NCI-H146 treated with DMSO at 0.1 percent for 48 hours (cell line): ENCODE results near the gene CACNA2D1.
A peak's percentile ranks its signal among the peaks of the same experiment; 100 is the strongest.
"Not testable (repeated sequence)": the region's sequence is repeated elsewhere in the genome, so short reads cannot be mapped to it uniquely, and the experiment has no call there.

ENCODE experiments used
- DNase-seq: peaks from one replicate; lab custom pipeline; 2025; ENCODE audit not compliant: unreplicated experiment; lab: John Stamatoyannopoulos, UW

The CACNA2D1 gene

DNA sequence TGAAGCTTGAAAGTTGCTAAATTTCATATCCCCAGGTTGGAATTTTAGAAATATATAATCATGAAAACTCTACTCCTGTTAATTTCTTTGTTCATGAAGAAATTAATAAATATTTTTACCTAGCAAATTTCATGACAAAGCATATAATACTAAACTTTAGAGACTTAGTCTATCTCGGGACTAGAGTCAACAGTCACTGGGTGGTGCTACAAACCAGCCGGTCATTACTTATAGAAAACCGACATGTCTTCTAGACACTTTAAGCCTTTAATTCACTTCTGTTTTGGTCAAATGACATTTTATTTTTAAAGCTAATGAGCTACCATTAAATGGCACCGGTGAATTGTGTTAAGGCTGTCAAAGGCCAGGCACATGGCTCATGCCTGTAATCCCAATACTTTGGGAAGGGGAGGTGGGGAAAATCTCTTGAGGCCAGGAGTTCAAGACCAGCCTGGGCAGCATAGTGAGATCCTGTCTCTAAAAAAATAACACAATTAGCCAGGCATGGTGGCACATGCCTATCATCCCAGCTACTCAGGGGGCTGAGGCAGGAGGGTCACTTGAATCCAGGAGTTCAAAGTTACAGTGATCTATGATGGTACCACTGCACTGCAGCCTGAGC is 270.1 kb downstream of the CACNA2D1 start:
- DNase-seq, result no peak

DNA sequence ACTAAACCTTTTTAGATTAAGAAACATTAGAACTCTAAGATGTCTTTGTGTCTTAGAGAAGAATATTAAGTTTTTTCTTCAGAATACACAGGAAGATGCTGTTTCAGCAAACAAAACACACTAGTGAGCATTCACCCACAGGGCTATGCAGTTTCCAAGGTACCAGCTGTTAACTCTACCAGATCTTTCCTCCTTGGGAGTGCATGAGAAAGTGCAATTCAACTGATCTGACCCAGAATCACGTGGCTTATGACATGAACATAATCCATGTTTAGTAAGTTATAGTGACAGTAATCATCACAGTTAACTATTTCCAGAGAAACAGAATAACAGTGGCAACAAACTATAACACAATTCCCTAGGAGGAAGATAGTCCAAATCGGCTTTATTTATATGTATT is 270.7 kb downstream of the CACNA2D1 start:
- no peak for DNase-seq

DNA sequence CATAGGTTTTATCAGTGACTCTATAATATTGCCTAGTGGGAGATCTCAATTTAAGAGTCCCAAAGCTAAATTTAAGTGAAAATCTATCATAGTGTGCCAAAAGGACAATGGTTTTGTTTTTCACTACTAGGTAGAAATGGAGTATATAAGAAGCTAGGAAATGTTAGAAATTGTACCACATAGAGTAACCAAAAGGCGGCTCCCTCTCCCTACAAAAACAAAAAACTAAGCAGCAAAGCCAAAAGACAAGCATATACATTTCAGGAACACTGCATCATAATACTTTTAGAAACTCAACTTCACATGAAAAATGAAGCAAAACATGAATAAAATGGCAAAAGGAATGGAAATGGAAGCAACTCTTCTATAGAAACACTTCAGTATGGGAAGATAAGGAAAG is 271.6 kb downstream of the CACNA2D1 start:
- no peak for DNase-seq

DNA sequence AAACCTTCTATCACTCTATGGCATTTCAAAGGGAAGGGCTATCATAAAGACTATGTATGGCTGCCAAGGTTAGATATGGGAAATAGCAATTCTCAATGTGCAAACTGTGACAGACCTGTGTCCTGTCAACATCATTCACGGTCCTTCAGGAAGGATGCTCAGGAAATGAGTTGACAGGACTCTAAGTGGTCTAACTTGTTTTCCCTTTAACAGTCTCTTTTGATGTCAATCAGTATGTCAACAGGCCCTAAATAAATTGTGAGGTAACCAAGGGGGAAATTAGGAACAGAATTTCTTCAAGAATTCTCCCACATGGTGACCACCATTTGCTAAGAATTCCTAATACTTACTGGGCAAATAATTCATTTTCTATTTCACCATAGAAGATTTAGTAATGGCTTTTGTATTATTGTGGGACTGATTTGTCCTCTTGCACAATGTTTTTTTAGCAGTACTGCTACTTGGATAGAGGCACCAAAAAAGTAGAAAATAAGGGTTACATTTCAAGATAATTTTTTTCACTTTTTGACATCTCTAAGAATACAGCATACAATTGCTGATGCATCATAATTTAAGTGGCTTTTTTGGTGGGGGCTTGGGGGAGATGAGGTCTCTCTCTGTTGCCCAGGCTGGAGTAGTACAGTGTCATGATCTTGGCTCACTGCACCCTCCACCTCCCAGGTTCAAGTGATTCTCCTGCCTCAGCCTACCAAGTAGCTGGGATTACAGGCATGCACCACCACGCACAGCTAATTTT is 275.8 kb downstream of the CACNA2D1 start:
- peak; percentile 39 for DNase-seq

- peak; percentile 99 for DNase-seq
Observed at GRCh38 chr7:82166260-82167015, 277.1 kb downstream of the CACNA2D1 start.

DNA sequence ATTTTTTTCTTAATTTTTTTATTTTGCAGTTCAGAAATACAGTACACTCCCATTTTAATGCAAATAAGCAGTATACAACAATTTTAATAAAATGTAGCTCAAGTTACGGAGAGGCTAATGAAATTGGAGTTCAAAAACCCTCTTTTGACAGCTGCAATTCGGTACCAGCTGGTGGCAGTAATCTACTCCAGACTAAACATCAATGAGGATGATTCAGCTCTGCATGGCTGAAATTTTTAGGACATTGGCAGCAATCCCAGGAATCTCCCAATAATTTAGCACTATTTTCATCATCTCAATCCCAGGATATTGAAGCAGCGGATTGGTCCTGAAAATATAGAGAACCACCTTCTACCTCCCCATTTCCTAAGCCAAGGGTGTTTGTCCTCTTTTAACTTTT is 278.8 kb downstream of the CACNA2D1 start:
- DNase-seq, result peak; percentile 59

GRCh38 chr7:82164410-82164809 is 279.2 kb downstream of the CACNA2D1 start:
- DNase-seq, result no peak

- DNase-seq, result peak; percentile 12
Observed at GRCh38 chr7:82163586-82163985, 280.0 kb downstream of the CACNA2D1 start.

DNA sequence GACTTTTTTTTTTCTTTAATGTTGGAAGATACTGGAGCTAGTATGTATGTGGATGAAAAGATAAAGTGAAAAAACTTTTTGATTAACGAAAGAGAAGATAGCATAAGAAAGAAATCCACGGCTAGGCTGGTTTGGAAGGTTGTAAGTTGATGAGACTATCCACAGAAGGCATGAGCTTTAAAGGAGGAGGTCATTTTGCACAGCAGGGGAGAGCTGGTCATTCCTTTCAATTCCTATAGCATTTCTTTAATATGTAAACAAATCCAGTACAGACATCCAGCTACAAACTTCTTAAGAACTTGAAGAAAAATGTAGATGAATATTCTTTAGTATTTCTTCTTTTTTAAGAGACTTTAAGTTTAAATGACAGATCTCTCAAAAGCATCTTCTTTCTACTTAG is 281.3 kb downstream of the CACNA2D1 start:
- no peak for DNase-seq

DNA sequence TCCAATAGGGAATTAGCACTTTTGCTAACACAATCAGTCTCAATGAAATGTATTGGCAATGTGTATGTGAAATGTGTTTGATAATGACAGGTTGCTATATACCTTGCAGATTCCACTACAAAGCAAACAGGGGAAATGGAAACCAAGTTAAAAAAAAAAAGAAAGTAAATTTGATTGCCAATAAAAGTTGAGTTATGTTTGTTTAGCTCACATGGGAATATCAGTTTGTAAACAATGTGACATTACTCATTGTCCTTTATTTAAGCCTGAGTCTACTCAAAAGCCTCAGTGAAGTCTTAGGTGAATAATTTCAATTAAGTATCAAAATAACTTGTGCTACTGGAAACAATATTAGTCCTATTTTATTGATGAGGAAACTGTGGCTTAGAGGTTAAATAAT is 285.2 kb downstream of the CACNA2D1 start:
- DNase-seq, result peak; percentile 41

DNA sequence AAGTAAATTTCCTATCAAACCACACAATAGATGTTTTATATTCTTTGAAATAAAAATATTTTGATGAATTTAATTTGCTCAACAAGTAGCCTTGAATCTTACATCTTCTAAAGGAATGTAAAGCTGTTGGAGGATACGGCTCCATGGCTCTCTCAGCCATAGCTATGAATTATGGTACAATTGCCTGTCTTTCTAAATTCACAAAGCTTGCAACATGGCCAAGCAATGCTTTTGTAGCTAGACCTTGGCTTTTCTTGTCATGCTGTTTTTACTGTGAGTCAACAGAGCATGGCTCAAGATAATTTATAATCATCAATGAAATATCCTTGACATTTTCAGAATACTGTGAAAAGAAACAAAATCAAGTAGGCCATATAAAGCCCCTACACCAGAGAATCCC is 286.7 kb downstream of the CACNA2D1 start:
- DNase-seq, result no peak

DNA sequence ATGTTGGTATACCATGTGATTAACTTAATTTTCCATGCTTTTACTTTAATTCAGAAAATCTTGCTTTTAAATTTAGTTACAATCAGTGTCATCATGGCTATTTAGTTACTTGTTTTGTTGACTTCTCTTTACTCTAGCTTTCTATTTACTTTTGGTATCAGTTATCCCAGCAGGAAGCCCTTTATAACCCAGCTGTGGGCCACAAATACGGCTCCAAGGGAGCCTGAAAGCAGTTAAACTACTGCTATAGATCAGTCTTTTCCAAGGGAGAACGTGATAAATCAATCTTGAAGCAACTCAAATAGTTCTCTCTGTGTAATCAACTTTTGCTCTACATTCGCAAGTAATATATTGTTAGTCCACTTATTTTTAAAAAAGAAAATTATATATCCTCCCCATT is 287.4 kb downstream of the CACNA2D1 start:
- DNase-seq, result peak; percentile 97

DNA sequence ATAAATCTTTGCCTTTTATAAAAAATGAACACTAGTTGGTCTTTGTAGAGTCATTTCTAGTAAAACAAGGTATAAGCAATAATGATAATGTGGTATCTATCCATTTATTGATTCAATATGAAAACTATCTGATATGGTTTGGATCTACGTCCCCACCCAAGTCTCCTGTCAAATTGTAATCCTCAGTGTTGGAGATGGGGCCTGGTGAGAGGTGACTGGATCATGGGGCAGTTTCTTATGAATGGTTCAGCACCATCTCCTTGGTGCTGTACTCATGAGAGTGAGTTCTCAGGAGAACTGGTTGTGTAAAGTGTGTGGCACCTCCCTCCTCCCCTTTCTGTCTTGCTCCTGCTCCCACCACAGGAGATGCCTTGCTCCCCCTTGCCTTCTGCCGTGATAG is 288.8 kb downstream of the CACNA2D1 start:
- DNase-seq, result no peak

- DNase-seq, result no peak
Observed at GRCh38 chr7:82153776-82154175, 289.8 kb downstream of the CACNA2D1 start.

DNA sequence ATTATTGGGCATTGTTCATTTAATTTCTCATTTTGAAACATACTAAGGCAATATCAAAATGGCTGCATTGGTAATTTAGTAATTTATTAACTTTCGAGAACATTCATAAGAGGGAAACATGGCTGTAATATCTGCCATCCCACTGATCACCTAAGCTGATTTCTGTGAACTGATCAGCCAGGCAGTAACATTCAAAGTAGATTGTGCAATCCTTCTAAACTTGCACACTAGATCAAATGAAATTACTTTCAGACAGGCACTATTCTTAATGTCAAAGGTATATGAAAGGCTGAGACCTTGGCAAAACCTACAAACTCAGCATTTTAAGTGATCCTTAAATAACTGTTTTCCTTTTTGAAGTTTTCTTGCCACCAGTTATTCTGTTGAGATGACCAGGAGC is 290.7 kb downstream of the CACNA2D1 start:
- no peak for DNase-seq

GRCh38 chr7:82146491-82146890 is 297.1 kb downstream of the CACNA2D1 start:
- no peak for DNase-seq

- no peak for DNase-seq
Observed at GRCh38 chr7:82142263-82142864, 301.2 kb downstream of the CACNA2D1 start.

DNA sequence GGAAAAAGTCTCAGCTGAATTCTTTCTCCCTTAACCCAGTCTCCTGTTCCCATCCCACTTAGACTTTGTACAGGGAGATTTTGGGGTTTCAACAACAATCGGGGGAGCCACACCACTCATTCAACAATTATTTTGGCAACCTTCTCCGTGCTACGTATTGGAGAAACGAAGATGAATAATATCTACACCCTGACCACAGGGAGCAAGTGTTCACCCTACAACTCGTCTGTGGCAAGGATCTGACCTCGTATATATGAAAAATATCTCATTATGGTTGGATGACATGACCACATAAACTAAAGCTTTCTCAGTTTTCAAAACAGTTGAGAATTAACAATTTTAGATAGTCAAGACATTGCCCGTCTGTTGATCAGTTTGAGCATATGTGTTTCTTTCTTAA is 302.1 kb downstream of the CACNA2D1 start:
- DNase-seq, result no peak

GRCh38 chr7:82140608-82141007 is 303.0 kb downstream of the CACNA2D1 start:
- not testable (repeated sequence) for DNase-seq

DNA sequence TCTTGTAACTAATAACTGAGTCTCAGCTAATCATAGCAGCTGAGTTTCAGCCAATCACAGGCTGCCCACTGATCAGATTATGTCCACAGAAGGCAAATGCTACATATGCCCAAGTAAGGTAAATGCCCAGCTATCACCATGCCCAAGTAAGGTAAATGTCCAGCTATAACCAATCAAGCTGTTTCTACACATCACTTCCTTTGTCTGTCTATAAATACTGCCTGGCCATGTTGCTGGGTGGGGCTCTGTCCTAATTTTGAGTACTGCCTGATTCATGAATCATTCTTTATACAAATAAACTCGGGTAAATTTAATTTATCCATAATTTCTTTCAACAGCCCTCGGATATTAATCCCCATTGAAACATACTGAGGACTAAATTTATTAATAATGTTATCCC is 312.4 kb downstream of the CACNA2D1 start:
- no peak for DNase-seq

- no peak for DNase-seq
Observed at GRCh38 chr7:82129091-82129490, 314.5 kb downstream of the CACNA2D1 start.

DNA sequence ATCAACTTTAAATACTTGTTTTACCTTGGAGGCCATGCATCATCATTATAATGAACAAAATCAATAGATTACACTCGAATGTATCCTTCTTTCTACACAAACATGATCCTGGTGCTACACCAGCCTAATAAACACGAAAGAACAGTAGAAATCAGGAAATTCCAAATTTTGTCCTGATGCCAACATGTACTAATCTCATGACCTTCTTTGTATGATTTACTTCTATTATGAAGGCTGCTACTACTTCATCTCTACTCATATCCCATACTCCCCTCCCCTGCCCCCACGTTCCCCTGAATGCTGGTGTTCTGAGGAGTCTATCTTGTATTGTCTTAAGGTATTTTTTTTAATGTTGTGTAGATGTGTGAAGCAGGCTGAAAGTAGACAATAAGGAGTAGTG is 315.0 kb downstream of the CACNA2D1 start:
- DNase-seq, result no peak
